ENCODE results near the gene SULT1C4.

- no peak for TF ChIP-seq REST (IDR thresholded peaks at IDR 0.05; ENCODE audit: unreplicated experiment)
- TF ChIP-seq CTCF (conservative IDR thresholded peaks at IDR 0.05; ENCODE audit: low read depth in 2 of 2) = no peak
- no peak for TF ChIP-seq JUNB (IDR thresholded peaks at IDR 0.05; ENCODE audit: unreplicated experiment)
- no peak for TF ChIP-seq EZH2 (IDR thresholded peaks at IDR 0.05; ENCODE audit: low read depth, unreplicated experiment)
- no peak for TF ChIP-seq POLR2AphosphoS5 (IDR thresholded peaks at IDR 0.05; ENCODE audit: low read depth)
- no peak for TF ChIP-seq ETS1 (IDR thresholded peaks at IDR 0.05)
- no peak for TF ChIP-seq EZH2phosphoT487 (IDR thresholded peaks at IDR 0.05; ENCODE audit: unreplicated experiment)
- no peak for TF ChIP-seq ZNF331 (CRISPR knock-in tag; IDR thresholded peaks at IDR 0.05; ENCODE audit: low read depth)
- no peak for TF ChIP-seq CREB1 (CRISPR knock-in tag; IDR thresholded peaks at IDR 0.05; ENCODE audit: low read depth)
- no peak for TF ChIP-seq ZNF114 (CRISPR knock-in tag; IDR thresholded peaks at IDR 0.05)
- no peak for TF ChIP-seq STAT1 (IDR thresholded peaks at IDR 0.05; ENCODE audit: unreplicated experiment)
Observed at GRCh38 chr2:108413711-108414095, 35.9 kb downstream of the SULT1C4 start.

All from GM23338 (cell line).